HUES6 (cell line): ENCODE data around the gene CHN1.

ENCODE experiments used
- H3K27ac ChIP-seq: 2 replicates; pipeline ENCODE4 v1.7.0; 2013; ENCODE audit warnings: low read depth, mild to moderate bottlenecking, low read length, inconsistent platforms
- H3K27me3 ChIP-seq: 2 replicates; pipeline ENCODE4 v1.6.1; 2013; ENCODE audit warnings: low read length; ENCODE audit not compliant: control insufficient read depth, insufficient read depth
- H3K36me3 ChIP-seq: 2 replicates; pipeline ENCODE4 v1.6.1; 2013; ENCODE audit warnings: low read length; ENCODE audit not compliant: control insufficient read depth, insufficient read depth
- H3K4me1 ChIP-seq: 2 replicates; pipeline ENCODE4 v1.6.1; 2013; ENCODE audit warnings: low read length; ENCODE audit not compliant: control insufficient read depth, insufficient read depth
- H3K4me3 ChIP-seq: 2 replicates; pipeline ENCODE4 v1.5.1; 2013; ENCODE audit warnings: low read depth, low read length
- H3K9ac ChIP-seq: one replicate; pipeline ENCODE4 v1.6.1; 2013; ENCODE audit warnings: mild to moderate bottlenecking, low read length
- H3K9me3 ChIP-seq: 2 replicates; pipeline ENCODE4 v1.6.1; 2013; ENCODE audit warnings: low read depth, low read length; ENCODE audit not compliant: control insufficient read depth, insufficient read depth

Gene CHN1

GRCh38 chr2:174768557-174768956, 236.6 kb downstream of the CHN1 start:
- Histone ChIP-seq H3K27me3 (no peaks in the 10 kb centered on the region), H3K4me1 (peaks cover 34% of the 10 kb centered on the region), H3K9ac (no peak overlapping the region), H3K9me3 (no peaks in the 10 kb centered on the region), H3K36me3 (no peaks in the 10 kb centered on the region), H3K27ac (no peak overlapping the region), H3K4me3 (no peak overlapping the region)

DNA sequence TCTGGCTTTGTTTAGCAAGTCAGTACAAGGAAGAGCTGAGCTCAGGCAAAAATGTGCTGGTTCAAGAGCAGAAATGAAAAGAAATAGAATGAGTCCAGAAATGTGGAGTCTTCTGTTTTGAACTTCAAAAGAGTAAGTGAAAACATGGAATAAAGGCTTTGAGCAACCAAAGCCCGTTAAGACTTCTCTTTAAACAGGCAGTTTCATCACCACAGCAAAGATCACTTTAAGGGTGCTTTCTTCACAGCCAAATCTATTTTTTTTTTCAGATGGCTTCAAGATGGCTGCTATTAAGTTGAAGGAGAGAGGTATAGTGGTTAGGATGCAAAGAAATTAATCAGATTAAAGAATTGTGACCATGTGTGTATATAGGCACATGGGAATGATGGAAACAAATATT, 238.9 kb downstream of the CHN1 start:
- no peaks in the 10 kb centered on the region for H3K9me3 ChIP-seq
- H3K27me3 ChIP-seq = no peaks in the 10 kb centered on the region
- no peak overlapping the region for H3K4me3 ChIP-seq
- H3K9ac ChIP-seq = no peak overlapping the region
- no peaks in the 10 kb centered on the region for H3K36me3 ChIP-seq
- no peak overlapping the region for H3K27ac ChIP-seq
- peaks cover 23% of the 10 kb centered on the region for H3K4me1 ChIP-seq

GRCh38 chr2:174765576-174765975, 239.6 kb downstream of the CHN1 start:
- Histone ChIP-seq H3K9me3 (no peaks in the 10 kb centered on the region), H3K27me3 (no peaks in the 10 kb centered on the region), H3K27ac (no peak overlapping the region), H3K4me3 (no peak overlapping the region), H3K4me1 (peaks cover 18% of the 10 kb centered on the region), H3K9ac (no peak overlapping the region), H3K36me3 (no peaks in the 10 kb centered on the region)

DNA sequence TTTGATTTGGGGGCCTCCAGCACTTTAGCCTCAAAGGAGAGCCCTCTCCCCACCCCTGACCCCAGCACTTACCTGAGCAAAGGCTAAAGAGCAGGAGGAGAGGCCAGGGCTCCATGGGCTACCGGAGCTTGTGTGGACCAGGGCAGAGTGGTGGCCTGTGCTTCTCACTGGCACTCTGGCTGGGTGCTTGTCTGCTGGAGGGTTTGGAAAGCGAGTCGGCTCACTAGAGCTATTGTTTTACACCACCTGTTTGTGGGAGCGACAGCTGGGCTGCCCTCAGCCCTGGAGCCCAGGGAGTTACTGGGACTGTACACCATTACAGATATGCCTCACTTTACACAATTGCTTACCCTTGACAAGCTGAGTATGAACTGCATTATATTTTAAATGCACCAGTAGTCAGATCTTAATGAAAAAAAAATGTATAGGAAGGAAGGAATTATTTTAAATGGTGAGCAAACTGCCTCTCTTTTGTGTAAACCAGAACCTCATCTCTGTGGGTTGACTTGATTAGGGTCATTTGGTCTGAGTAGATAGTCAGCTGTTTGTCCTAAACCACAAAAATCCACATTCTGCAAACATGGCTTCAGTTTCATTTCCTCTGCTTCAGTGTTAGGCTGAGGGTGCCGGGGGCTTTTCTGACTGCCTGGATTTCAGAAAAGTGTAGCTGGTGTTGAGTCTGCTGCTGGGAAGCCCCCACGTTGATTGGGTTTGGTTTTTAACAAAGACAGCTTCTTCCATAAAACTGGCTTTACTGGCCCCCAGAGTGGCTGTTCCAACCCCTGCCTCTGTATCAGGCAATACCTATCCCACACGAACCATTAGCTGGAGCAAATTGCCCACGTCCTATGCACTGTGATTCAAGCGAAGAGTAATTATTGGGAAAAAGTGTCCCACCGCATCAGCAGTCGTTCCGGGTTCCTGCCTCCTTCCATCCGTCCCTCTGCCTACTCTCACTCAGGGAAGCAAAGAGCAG, 240.6 kb downstream of the CHN1 start, which contains the start of gene CHRNA1:
Gene CHRNA1 (minus strand): TSS at position 193 of the 976 bp plus-strand sequence. CDS start 78 bp downstream, at position 115.
- Histone ChIP-seq H3K9ac (no peak within 1 kb of the TSS), H3K9me3 (no peaks in the 10 kb centered on the region), H3K4me3 (no peak within 1 kb of the TSS), H3K27me3 (no peaks in the 10 kb centered on the region), H3K36me3 (no peaks in the 10 kb centered on the region), H3K27ac (no peak within 1 kb of the TSS), H3K4me1 (peaks cover 18% of the 10 kb centered on the region)

GRCh38 chr2:174763780-174764179, 241.4 kb downstream of the CHN1 start:
- no peak overlapping the region for H3K4me3 ChIP-seq
- no peak overlapping the region for H3K27ac ChIP-seq

GRCh38 chr2:174762464-174762863, 242.7 kb downstream of the CHN1 start:
- H3K36me3 ChIP-seq = no peaks in the 10 kb centered on the region
- peaks cover 14% of the 10 kb centered on the region for H3K4me1 ChIP-seq
- H3K27me3 ChIP-seq = no peaks in the 10 kb centered on the region
- H3K27ac ChIP-seq = no peak overlapping the region
- H3K4me3 ChIP-seq = no peak overlapping the region
- H3K9me3 ChIP-seq = no peaks in the 10 kb centered on the region
- H3K9ac ChIP-seq = no peak overlapping the region

More at GRCh38 chr2:174763780-174764179, 241.4 kb downstream of the CHN1 start:
- H3K4me1 ChIP-seq = peaks cover 18% of the 10 kb centered on the region
- H3K27me3 ChIP-seq = no peaks in the 10 kb centered on the region
- H3K9me3 ChIP-seq = no peaks in the 10 kb centered on the region
- no peaks in the 10 kb centered on the region for H3K36me3 ChIP-seq
- H3K9ac ChIP-seq = no peak overlapping the region

GRCh38 chr2:174761837-174762236, 243.3 kb downstream of the CHN1 start:
- H3K4me1 ChIP-seq = peaks cover 14% of the 10 kb centered on the region
- no peaks in the 10 kb centered on the region for H3K9me3 ChIP-seq
- H3K36me3 ChIP-seq = no peaks in the 10 kb centered on the region
- no peak overlapping the region for H3K9ac ChIP-seq
- no peaks in the 10 kb centered on the region for H3K27me3 ChIP-seq
- H3K27ac ChIP-seq = no peak overlapping the region
- H3K4me3 ChIP-seq = no peak overlapping the region

DNA sequence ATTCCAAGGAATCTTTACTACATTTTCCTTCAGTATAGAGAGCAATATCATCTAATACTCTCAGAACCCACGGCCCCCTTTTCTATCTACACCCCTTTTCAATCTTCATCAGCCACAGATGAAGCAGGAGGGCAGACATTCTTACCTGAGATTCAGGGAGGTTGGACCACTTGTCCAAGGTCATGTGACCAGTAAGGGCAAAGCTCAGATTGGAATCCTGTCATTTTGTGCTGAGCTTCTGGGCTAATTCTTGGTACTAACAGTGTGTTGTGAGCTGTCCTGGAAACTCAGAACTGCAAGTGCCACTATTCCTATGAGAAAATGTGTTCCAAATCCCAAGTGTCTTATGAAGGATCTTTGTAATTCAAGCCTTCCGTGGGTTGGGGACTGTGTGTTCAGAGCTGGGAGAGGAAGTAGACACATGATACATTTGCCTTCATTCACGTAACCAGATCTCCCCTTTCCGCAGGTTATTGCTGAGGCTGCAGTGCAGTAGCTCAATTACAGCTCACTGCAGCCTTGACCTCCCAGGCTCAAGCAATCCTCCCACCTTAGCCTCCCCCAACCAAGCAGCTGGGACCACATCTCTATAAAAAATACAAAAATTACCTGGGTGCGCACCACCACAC, 244.2 kb downstream of the CHN1 start:
- no peaks in the 10 kb centered on the region for H3K27me3 ChIP-seq
- H3K4me1 ChIP-seq = peaks cover 14% of the 10 kb centered on the region
- H3K27ac ChIP-seq = no peak overlapping the region
- no peak overlapping the region for H3K9ac ChIP-seq
- H3K36me3 ChIP-seq = no peaks in the 10 kb centered on the region
- H3K4me3 ChIP-seq = no peak overlapping the region
- H3K9me3 ChIP-seq = no peaks in the 10 kb centered on the region

DNA sequence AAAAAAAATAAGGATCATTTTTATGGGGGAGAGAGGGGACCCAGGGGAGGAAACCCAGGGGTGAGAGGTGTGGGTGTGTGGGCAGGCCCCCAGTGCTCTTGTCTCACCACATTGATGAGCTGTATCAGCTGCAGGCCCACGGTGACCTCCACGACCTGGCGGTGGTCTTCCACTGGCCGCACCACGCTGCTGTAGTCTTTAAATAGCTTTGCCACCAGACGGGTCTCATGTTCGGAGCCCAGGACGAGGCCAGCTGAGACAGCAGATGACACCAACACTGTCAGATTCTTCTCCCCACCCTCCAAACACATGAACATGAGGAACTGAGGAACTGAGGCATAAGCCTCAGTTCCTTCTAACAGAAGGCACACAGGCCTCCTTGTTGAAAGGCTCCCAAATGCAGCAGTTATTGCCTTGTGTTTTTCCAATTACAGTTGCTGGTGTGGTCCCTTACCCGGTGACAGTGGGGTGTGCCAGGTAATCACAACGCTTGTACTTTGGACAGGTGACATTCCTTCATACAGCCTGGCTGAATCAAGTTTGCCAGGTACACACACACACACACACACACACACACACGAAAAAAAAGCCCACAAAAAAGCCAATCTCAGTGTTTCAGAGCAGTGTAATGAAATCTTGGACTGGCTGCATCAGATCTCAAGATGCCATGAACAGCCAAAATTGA, 245.7 kb downstream of the CHN1 start:
- Histone ChIP-seq H3K36me3 (no peaks in the 10 kb centered on the region), H3K27me3 (no peaks in the 10 kb centered on the region), H3K4me3 (no peak overlapping the region), H3K9me3 (no peaks in the 10 kb centered on the region), H3K27ac (no peak overlapping the region), H3K4me1 (peaks cover 9% of the 10 kb centered on the region), H3K9ac (no peak overlapping the region)

- Histone ChIP-seq H3K9ac (no peak overlapping the region), H3K9me3 (no peaks in the 10 kb centered on the region), H3K27me3 (no peaks in the 10 kb centered on the region), H3K4me3 (no peak overlapping the region), H3K36me3 (no peaks in the 10 kb centered on the region), H3K4me1 (peaks cover under 1% of the 10 kb centered on the region; the same call in 1 of the 2 replicates), H3K27ac (no peak overlapping the region)
Measured at GRCh38 chr2:174756743-174757142, 248.4 kb downstream of the CHN1 start.
